ENCODE measurements around the gene EREG. TPM values are rescaled to one million over a fixed set of nuclear protein-coding genes. Genes with fewer than 3 reads are reported as not detected.

Gene EREG
- polyA plus RNA-seq, 2 of the 4 experiments (the other 2 are of a cell fraction) = 34.0 to 102 TPM

- TF ChIP-seq BCL3 (IDR thresholded peaks at IDR 0.05) (no peak), HOXB13 (CRISPR knock-in tag; IDR thresholded peaks at IDR 0.05; ENCODE audit: low read depth) (no peak), ESRRA (IDR thresholded peaks at IDR 0.05; ENCODE audit: borderline replicate concordance, low read length) (no peak), CTCF (IDR thresholded peaks at IDR 0.05) (no peak), NFE2L2 (conservative IDR thresholded peaks at IDR 0.05; ENCODE audit: low read length) (no peak), CHD2 (IDR thresholded peaks at IDR 0.05; ENCODE audit: low read length, partially characterized antibody) (no peak), CHD4 (IDR thresholded peaks at IDR 0.05; ENCODE audit: borderline replicate concordance) (no peak)
- TF ChIP-seq, protein P1, sequence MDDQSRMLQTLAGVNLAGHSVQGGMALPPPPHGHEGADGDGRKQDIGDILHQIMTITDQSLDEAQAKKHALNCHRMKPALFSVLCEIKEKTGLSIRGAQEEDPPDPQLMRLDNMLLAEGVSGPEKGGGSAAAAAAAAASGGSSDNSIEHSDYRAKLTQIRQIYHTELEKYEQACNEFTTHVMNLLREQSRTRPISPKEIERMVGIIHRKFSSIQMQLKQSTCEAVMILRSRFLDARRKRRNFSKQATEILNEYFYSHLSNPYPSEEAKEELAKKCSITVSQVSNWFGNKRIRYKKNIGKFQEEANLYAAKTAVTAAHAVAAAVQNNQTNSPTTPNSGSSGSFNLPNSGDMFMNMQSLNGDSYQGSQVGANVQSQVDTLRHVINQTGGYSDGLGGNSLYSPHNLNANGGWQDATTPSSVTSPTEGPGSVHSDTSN (IDR thresholded peaks at IDR 0.05) = no peak
- ChIA-PET POLR2A (no interaction called here), CTCF (no interaction called here)
- Histone ChIP-seq H3K27ac (no peak overlapping the region), H3K4me3 (no peak overlapping the region), H3K4me1 (peaks cover 20% of the 10 kb centered on the region), H3K4me2 (no peak overlapping the region), H3K9me3 (no peaks in the 10 kb centered on the region)
- FAIRE-seq = no peak
- no peak for ATAC-seq
- WGBS (ENCODE audit: missing lambda C conversion rate) = 48% methylated on average over 5 of the region's 5 CpGs
- DNase-seq (ENCODE audit: low read depth in 1 of 2, low spot score in 1 of 2) = no peak
These were observed 49.3 kb downstream of the EREG start for GRCh38 chr4:74414149-74414809.

DNA sequence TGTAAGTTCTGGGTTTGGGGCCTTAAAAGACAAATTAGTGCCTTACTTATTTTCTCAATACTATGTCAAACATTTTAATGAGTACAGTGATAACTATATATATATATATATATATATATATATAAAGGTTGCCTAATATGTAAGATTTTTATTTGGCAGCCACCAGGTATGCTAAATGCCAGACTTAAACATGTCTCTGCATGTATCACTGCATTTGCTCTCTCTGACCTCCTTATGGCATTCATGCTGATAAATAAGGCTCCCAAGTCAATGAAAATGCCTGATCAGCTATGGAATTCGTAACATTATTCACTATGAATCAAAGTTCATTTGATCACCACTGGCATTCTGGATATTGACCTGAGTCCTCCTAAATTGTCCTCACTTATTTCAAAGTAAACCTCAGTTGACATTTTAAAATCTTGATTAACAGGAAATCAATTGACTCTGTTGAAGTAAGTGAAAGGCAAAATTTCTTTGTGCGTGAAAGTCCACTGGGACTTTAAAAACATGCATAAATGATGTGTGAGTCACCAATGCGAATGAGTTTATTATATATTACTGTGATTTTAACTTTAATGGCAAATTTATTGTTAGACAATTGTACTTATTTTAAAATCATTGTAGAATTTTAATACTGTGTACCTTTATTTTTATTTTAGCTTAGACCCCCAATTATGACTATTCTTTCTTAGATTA is 50.8 kb downstream of the EREG start:
- no peak for DNase-seq (ENCODE audit: low read depth in 1 of 2, low spot score in 1 of 2)
- H3K4me2 ChIP-seq = no peak overlapping the region
- POLR2A ChIA-PET = no interaction called here

More for the DNA sequence above, 50.8 kb downstream of the EREG start:
- FAIRE-seq = no peak
- CTCF ChIA-PET = no interaction called here
- no peak overlapping the region for H3K4me3 ChIP-seq
- H3K4me1 ChIP-seq = peaks cover 20% of the 10 kb centered on the region
- H3K27ac ChIP-seq = no peak overlapping the region
- 87% methylated on average over 3 of the region's 3 CpGs for WGBS (ENCODE audit: missing lambda C conversion rate)
- H3K9me3 ChIP-seq = no peaks in the 10 kb centered on the region
- ATAC-seq = no peak
- TF ChIP-seq MAZ (IDR thresholded peaks at IDR 0.05; ENCODE audit: borderline replicate concordance, low read depth, low read length) (no peak), REST (IDR thresholded peaks at IDR 0.05) (no peak)

All from A549 (cell line).